SK-N-MC (cell line): ENCODE measurements around the gene CPLX1.

Experiments used
- EZH2 ChIP-seq: fragments of 200-600 bp; sonication (generic); IDR thresholded peaks from one replicate; pipeline ENCODE4 v1.6.1; 2017; ENCODE audit warnings: antibody characterized with exemption
- POLR2AphosphoS5 ChIP-seq: IDR thresholded peaks from 2 replicates; pipeline ENCODE4 v1.6.1; 2012; ENCODE audit warnings: mild to moderate bottlenecking, low read depth, low read length, borderline replicate concordance

- TF ChIP-seq EZH2 = no peak
- no peak for TF ChIP-seq POLR2AphosphoS5
Observed at GRCh38 chr4:785332-786073, 40.4 kb downstream of the CPLX1 start.
